HG03159 (cell line): ENCODE measurements around the gene NAP1L1.
"Not testable (repeated sequence)": the region's sequence is repeated elsewhere in the genome, so short reads cannot be mapped to it uniquely, and the experiment has no call there.

Experiments
- ATAC-seq: cut with Tn5 transposase; IDR thresholded peaks from one replicate; pipeline ENCODE4 v1.9.1; 2021; ENCODE audit warnings: mild to moderate bottlenecking, moderate library complexity; ENCODE audit not compliant: unreplicated experiment

NAP1L1 gene

GRCh38 chr12:75994069-75994740 lies 90.3 kb downstream of the NAP1L1 start:
- ATAC-seq, result no peak

GRCh38 chr12:75991753-75992152 lies 92.7 kb downstream of the NAP1L1 start:
- ATAC-seq, result no peak

GRCh38 chr12:75990189-75990912 lies 94.1 kb downstream of the NAP1L1 start:
- ATAC-seq, result no peak

- ATAC-seq, result not testable (repeated sequence)
Measured at GRCh38 chr12:75987709-75988108, 96.8 kb downstream of the NAP1L1 start.
